MV-4-11 (cell line): ENCODE results near the gene PIAS2.

Experiments
- DNase-seq: peaks from one replicate; lab custom pipeline; 2025; lab: John Stamatoyannopoulos, UW

The PIAS2 gene

DNA sequence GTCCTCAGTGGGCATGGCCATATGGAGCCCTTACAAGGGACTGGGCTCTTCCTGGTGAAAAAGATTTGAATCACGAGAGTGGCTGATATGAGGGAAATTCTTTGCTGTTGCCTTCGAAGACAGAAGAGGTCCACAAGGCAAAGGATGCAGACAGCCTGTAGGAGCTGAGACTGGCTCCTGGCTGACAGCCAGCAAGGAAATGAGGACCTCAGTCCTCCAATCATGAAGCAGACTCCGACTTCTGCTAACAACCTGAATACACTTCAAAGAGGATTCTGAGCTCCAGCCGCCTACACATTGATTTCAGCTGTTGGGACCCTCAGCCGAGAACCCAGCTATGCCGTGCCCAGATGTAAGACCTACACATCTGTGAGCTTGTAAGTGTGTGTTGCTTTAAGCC is 157.4 kb downstream of the PIAS2 start:
- no peak for DNase-seq

DNA sequence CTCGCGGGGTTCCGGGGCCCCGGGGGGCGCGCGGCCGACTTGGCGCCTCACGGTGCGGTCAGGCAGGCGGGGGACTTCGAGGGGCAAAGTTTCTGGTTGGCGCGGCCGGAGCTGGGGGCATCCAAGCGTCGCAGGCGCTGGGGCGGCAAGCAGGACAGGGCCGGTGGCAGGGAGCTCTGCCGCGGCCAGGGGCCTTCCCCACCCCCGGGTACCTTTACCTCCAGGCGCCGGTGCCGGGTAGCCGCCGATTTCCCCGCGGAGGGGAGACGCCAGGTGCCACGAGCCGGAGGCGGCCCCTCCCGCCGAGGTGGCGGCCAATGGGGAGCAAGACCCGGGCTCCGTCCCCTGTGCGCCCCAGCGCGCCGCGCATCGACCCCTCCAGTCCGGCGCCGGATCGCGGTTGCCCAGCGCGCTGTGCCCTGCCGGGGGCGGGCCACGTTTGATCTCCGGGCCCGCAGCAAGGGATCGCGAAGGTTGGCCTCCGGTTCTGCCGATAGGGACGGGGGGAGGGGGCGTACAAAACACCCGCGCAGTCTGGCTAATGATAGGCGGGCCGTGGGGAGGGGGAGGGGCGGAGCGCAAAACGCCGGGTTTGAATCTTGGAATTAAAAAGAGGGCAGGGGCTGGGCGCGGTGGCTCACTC is 160.6 kb downstream of the PIAS2 start, which contains the start of gene ST8SIA5:
TSS of gene ST8SIA5 (minus strand) at position 495 of the 643 bp plus-strand sequence. CDS start 545 bp downstream, outside the sequence.
- DNase-seq = no peak

DNA sequence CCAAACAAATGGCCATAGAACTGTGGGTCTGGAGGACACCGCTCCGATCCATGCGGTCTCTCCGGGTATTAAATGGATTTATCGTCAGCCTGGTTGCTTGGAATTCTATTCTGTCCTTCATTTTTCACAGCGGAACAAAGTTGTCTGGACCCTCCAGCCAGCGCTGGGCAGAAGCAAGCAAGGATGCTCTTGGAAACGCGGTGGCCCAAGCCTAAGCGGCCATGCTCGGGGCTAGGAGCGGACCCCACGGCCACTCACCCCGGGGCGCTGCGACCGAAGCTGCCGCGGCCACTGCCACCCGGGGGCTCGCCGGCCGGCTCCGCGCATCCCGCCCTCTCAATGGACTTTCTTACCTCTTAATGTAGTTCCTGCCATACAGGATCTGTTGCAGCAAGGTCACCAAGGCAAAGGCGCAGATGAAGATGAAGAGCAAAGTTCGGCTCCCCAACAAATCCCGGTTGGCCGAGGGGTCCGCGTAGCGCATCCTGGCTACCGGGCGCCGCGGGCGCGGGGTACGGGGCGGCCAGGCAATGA is 161.2 kb downstream of the PIAS2 start:
- DNase-seq = no peak

DNA sequence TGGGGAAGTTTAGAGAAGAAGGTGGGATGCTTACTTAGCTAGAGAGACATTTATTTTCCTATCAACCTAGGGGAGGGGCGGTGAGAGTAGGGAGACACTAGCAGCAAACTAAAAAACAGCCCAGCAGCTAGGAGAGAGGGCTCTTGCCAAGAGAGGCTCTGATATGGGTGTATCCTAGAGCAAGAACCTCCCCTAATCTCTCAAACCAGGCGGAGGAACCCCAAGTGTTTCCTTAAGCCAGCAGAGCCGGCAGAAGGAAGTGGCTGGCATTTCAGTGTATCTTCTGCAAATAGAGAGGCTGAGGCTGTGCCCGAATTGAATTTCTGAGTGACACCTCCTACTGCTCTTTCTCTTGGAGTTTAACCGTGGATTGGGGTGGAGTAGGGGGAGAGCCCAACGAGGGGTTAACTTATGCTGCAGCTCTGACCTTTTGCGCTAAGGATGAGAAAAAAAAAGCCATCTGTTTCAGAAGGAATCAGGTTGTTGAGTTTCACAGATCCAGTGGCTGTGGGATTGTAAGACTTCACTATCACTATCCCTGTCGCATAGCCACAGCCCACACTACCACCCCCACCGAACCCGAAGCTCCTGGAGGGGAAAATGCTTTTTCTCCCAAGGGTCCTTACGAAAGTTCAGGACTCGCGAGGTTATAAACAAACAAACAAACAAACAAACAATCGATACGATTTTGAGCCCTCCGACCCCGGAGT is 161.8 kb downstream of the PIAS2 start:
- peak; percentile 55 for DNase-seq

DNA sequence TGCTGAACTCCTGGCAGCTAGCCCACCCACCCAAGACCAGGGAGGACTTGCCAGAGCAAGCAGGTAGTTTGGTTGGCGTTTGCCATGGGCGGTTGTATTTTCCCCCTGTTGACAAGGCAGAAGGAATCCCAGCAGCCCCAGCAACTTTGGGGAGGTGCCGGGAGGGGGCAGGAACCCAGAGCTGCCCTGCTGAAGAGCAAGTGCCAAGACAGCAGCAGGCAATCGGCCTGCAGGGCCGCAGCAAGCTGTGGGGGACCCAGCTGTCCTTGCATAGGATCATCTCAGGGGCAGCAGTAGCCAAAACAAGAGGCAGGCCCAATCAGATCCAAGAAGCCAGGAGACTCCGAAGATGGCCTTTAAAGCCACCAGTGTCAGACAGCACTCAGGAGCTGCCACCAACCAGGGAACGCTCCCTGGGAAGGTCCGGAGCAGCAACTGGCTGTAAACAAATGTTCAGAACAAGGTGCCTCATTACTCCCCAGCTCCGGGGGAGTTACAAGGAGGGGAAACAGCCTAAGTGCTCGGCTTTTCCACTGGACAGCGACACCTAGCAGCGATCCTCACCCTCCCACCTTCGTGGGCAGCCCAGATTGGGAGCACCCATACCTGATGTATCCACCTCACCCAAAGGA is 162.5 kb downstream of the PIAS2 start:
- DNase-seq = no peak

DNA sequence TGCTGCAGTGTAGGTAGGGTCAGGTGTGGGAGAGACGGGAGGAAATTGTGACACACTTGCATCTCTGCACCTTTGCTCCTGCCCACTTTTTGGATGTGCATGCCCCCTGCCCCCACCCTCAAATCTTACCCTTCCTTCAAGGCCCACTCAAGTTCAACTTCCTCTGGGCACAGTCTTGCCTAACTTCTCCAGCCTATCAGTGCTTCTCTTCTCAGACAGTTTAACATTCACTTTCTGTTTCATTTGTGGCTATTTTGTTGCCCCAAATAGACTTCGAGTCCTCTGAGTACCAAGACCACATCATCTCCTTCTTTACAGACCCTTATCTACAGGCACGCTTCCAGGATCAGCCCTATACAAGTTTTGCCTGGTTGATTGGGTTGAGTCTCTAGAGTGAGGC is 163.1 kb downstream of the PIAS2 start:
- peak; percentile 88 for DNase-seq
